Transverse colon (tissue), 4 donors: ENCODE measurements around the gene BCAS1. TPM values are rescaled to one million over a fixed set of nuclear protein-coding genes. Genes with fewer than 3 reads are reported as not detected.

Source experiments
- DNase-seq: peaks from one replicate; pipeline ENCODE4 v3.0.0-alpha.2; 2019
- H3K27ac ChIP-seq, 4 donors: fragments of 200-600 bp; sonication (generic); 2 replicates each; pipeline ENCODE4 v1.5.1; 2016 to 2018; ENCODE audit warnings: inconsistent platforms in 4 of 4
- H3K27me3 ChIP-seq: fragments of 200-600 bp; sonication (generic); 2 replicates; pipeline ENCODE4 v1.5.1; 2017; ENCODE audit warnings: inconsistent platforms
- H3K36me3 ChIP-seq, 4 donors: fragments of 200-600 bp; sonication (generic); 2 replicates each; pipeline ENCODE4 v1.5.1; 2017 to 2019; ENCODE audit warnings: inconsistent platforms in 4 of 4
- H3K4me1 ChIP-seq, 4 donors: fragments of 200-600 bp; sonication (generic); 2 replicates each; pipeline ENCODE4 v1.5.1; 2017 to 2020; ENCODE audit warnings: inconsistent platforms in 4 of 4
- H3K4me3 ChIP-seq, 4 donors: fragments of 200-600 bp; sonication (generic); 1 replicate in 1 of 4; 2 replicates in 3 of 4; pipeline versions ENCODE4 v1.5.1 to v1.6.1; 2017 to 2019; ENCODE audit warnings: inconsistent platforms in 4 of 4
- H3K9me3 ChIP-seq, 2 donors: fragments of 200-600 bp; sonication (generic); 2 replicates each; pipeline ENCODE4 v1.5.1; 2017 to 2019; ENCODE audit warnings: inconsistent platforms in 2 of 2
- EP300 ChIP-seq: sonication (generic); formaldehyde crosslinking; IDR thresholded peaks from one replicate; pipeline ENCODE4 v1.6.1; 2017; ENCODE audit warnings: antibody characterized with exemption, low read depth
- POLR2A ChIP-seq: fragments of 450-650 bp; IDR thresholded peaks from one replicate; pipeline ENCODE4 v1.6.1; 2016; ENCODE audit warnings: antibody characterized with exemption, mild to moderate bottlenecking, moderate library complexity
- POLR2AphosphoS5 ChIP-seq, 3 donors: sonication (generic); formaldehyde crosslinking; IDR thresholded peaks; one replicate each; pipeline ENCODE4 v1.6.1; 2016; ENCODE audit warnings: antibody characterized with exemption in 3 of 3
- WGBS, 2 donors: methylation state at CpG; one replicate each; pipeline ENCODE4 v1.1.5; 2018; ENCODE audit warnings: low coverage in 1 of 2; 5-methylcytosine and 5-hydroxymethylcytosine counted together
- in situ Hi-C, 4 donors: fragments of 200-750 bp; cut with MboI; loops; one replicate each; pipeline versions ENCODE4 v1.15.0 to v1.15.1; 2017; ENCODE audit warnings: low sequenced_read_pairs in 3 of 4, low pct_ligation_motif_present in 1 of 4, low pct_unique_long_range_greater_than_20kb in 1 of 4
- intact Hi-C: fragments of 100-400 bp; cut with DNase I; formaldehyde crosslinking; loops from one replicate; pipeline ENCODE4 v1.15.1; 2023; ENCODE audit warnings: low total_unique reads
- total RNA-seq, 4 donors: library from RNA; depleted of rRNA; stranded (reverse); fragments of >200 nt; gene quantifications; one replicate each; pipeline ENCODE4 v1.1.0, GENCODE V29; 2016
- TF ChIP-seq, protein P1 (sequence below), 5 experiments: fragments of 200-600 bp in 3 of 5; fragments of 450-650 bp in 2 of 5; sonication (generic) in 3 of 5; IDR thresholded peaks; 1 replicate in 2 of 5; 2 replicates in 3 of 5; pipeline ENCODE4 v1.5.1; 2016 to 2017; ENCODE audit warnings: antibody characterized with exemption in 5 of 5, inconsistent platforms in 3 of 5, mild to moderate bottlenecking in 2 of 5, moderate library complexity in 1 of 5

BCAS1 gene
- total RNA-seq, 4 donors from 2014 or later, result 68.9 to 127 (median 89.0) TPM

DNA sequence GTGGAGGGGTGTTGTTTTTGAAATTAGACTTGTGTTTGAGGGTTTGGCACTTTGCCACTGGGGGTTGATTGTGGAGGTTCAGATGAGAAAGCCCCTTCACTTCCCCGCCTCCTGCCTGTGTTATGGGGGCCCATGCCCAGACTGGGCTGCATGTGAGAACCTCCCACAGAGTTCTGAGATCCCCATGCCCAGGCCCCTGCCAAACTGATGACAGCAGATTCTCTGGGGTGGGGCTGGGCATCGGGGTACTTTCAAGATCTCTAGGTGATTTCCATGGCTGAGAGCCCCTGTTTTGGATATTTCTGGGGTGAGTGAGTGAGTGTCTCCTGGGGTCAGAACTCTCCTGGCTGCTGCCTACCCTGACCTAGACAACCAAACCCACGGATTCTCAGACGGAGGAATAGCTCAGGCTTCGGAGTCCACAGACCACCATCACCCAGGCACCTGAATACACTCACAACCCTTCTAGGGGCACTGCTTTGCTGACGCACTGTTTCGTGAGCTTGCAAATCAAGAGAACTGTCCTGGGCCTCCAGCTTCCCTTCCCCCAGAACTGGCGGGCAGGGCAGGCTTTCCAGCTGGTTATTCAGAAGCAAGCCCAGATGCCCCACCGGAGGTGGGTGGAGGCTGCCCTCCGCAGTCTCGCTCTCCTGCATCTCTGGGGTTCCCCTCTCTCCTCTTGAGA, 6.3 kb downstream of the BCAS1 start:
- Histone ChIP-seq H3K27ac (no peak overlapping the region), H3K9me3 (no peaks in the 10 kb centered on the region), H3K36me3 (no peaks in the 10 kb centered on the region), H3K27me3 (no peaks in the 10 kb centered on the region), H3K4me3 (no peak overlapping the region), H3K4me1 (peaks cover 0 to 31% (median 17%) of the 10 kb centered on the region in 4 donors)
- in situ Hi-C loops, result loop anchor here in 3 of 4 donors (10.0 to 25.0 kb wide), 2 partner anchors 489 to 502 kb away; no protein-coding TSS in a partner anchor
- DNase-seq, result no peak
- WGBS, 2 donors, result 75 to 86% methylated on average over 1 to 8 of the region's 11 CpGs
- intact Hi-C loops, result no loop called here
- TF ChIP-seq EP300 (no peak), POLR2A (no peak), POLR2AphosphoS5 (IDR thresholded peaks at IDR 0.05) (no peak)
- TF ChIP-seq, protein P1, sequence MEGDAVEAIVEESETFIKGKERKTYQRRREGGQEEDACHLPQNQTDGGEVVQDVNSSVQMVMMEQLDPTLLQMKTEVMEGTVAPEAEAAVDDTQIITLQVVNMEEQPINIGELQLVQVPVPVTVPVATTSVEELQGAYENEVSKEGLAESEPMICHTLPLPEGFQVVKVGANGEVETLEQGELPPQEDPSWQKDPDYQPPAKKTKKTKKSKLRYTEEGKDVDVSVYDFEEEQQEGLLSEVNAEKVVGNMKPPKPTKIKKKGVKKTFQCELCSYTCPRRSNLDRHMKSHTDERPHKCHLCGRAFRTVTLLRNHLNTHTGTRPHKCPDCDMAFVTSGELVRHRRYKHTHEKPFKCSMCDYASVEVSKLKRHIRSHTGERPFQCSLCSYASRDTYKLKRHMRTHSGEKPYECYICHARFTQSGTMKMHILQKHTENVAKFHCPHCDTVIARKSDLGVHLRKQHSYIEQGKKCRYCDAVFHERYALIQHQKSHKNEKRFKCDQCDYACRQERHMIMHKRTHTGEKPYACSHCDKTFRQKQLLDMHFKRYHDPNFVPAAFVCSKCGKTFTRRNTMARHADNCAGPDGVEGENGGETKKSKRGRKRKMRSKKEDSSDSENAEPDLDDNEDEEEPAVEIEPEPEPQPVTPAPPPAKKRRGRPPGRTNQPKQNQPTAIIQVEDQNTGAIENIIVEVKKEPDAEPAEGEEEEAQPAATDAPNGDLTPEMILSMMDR (IDR thresholded peaks at IDR 0.05), result no peak

DNA sequence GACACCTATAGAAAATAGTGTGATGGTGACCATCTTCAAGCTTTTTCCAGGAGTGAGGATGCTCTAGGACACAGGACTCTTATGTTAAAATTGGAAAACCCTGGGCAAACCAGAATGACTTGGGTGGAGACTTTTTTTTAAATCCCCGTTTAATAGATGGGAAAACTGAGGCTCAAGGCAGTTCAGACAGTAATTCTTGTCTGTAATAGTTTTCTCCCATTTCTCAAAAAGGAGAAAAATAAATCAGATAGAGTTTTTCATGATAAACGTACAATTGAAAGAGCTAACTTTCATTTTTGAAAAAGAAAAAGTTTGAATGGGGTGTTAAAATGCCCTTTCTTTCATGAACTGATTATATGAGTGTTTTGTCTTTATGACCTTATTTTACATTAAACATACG, 6.8 kb downstream of the BCAS1 start:
- Histone ChIP-seq H3K4me1 (peaks cover 0 to 27% (median 16%) of the 10 kb centered on the region in 4 donors), H3K27me3 (no peaks in the 10 kb centered on the region), H3K9me3 (no peaks in the 10 kb centered on the region), H3K4me3 (no peak overlapping the region), H3K27ac (no peak overlapping the region), H3K36me3 (no peaks in the 10 kb centered on the region)
- in situ Hi-C loops, result loop anchor here in 3 of 4 donors (10.0 to 25.0 kb wide), 2 partner anchors 489 to 501 kb away; no protein-coding TSS in a partner anchor
- 60 to 77% methylated on average over 3 of the region's 3 CpGs for WGBS, 2 donors
- intact Hi-C loops, result no loop called here
- no peak for DNase-seq
- no peak for TF ChIP-seq POLR2A

DNA sequence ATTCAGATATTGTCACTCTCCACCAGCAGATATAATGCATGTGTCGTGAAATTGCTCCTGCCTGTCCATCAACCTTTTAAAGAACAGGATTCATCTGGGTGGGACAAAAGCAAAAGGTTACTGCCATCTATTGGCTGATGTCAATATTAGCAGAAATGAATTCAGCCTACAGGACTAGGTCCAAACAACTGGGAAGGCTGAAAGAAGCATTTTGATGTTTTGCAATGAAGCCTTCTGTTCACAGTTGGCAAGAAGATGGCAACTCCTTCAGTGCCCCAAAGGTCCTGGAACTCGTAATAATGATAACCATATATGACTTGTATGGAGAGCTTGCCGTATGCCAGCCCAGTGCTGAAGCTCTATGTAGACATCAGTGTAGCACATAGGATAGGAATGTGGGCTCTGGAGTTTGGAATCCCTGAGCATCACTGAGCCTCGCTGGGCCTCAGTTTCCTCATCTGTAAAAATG, 7.5 kb downstream of the BCAS1 start:
- Histone ChIP-seq H3K36me3 (no peaks in the 10 kb centered on the region), H3K4me3 (no peak overlapping the region), H3K27me3 (no peaks in the 10 kb centered on the region), H3K27ac (no peak overlapping the region), H3K4me1 (peaks cover 0 to 20% (median 9%) of the 10 kb centered on the region in 4 donors), H3K9me3 (no peaks in the 10 kb centered on the region)
- DNase-seq, result no peak
- in situ Hi-C loops, result loop anchor here in 3 of 4 donors (10.0 to 25.0 kb wide), 2 partner anchors 488 to 501 kb away; no protein-coding TSS in a partner anchor
- intact Hi-C loops, result no loop called here
- 17 to 32% methylated on average over 2 to 4 of the region's 4 CpGs for WGBS, 2 donors
- TF ChIP-seq POLR2A, result no peak
- TF ChIP-seq, protein P1 (IDR thresholded peaks at IDR 0.05), result peak; percentile 41 to 59 (median 52)

DNA sequence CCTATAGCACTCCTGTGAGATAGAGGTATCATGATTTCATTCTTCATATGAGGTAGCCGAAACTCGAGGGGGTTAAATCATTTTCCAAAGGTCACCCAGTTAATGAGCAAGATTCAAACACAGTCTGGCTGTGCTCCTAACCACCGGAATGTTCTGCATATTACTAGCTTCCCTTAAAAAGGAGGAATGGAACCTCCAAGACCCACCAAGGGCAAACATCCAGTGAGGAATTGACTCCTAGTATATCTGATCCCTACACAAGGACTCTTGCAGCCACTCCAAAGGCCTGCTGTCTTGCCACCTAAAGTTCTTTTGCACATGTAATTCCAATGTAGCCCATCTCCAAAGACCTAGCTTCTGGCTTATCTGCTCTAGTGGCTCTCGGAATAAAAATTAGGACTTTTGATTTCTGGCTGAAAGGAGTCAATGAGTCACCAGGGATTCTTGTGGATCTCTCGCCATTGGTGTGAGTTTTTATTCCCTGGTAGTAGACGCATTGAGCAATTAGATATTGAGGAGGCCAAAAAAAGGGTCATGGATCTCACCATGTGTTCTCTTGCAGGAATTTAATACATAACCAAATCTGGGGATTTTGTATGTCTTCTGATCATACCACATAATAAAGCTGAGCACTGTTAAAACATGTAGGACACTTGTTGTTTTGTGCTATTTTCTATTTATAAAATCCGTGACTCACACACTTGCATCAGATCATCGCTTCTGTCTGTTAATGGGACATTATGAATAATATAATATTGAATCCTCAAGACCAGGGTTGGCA, 9.1 kb downstream of the BCAS1 start:
- WGBS, 2 donors, result 72 to 82% methylated on average over 8 of the region's 8 CpGs
- no peak for TF ChIP-seq POLR2A
- TF ChIP-seq, protein P1 (IDR thresholded peaks at IDR 0.05), result no peak
- TF ChIP-seq EP300, result no peak
- no peak for TF ChIP-seq POLR2AphosphoS5 (IDR thresholded peaks at IDR 0.05)
- in situ Hi-C loops (loop anchor here in 3 of 4 donors (10.0 to 25.0 kb wide), 2 partner anchors 486 to 499 kb away; no protein-coding TSS in a partner anchor), intact Hi-C loops (no loop called here)
- Histone ChIP-seq H3K27ac (peak overlapping the region in 1 of 4 donors; percentile 22), H3K27me3 (no peaks in the 10 kb centered on the region), H3K4me1 (peaks cover 0 to 9% (median 4%) of the 10 kb centered on the region in 4 donors), H3K9me3 (no peaks in the 10 kb centered on the region), H3K4me3 (no peak overlapping the region), H3K36me3 (no peaks in the 10 kb centered on the region)
- no peak for DNase-seq
